Measurements from ENCODE around the gene DNAJB12.

DNA sequence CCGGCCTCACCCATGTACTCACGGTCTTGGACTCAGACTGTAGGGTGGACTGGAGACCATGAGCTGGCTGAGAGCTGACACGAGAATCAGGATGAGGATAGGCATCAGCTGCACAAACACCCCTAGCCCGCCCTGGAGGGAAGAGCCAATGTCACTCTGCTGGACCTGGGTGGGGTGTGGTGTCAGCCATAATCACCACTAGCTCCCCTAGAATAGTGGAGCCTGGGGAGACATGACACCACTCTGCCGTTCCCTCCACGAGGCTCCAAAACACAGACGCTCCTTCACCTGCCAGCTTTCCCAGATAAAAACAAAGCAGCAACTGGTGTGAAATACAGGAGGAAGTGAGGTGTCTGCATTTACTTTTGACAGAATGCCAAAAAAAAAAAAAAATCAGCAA lies 16.5 kb downstream of the DNAJB12 start:
- TF ChIP-seq EZH2 (IDR thresholded peaks at IDR 0.05), result no peak
- TF ChIP-seq POLR2AphosphoS5 (IDR thresholded peaks at IDR 0.05; ENCODE audit: borderline replicate concordance, low read depth, low read length), result no peak
- TF ChIP-seq FOXP2 (optimal IDR thresholded peaks at IDR 0.05; ENCODE audit: control extremely low read depth, extremely low read length, insufficient read depth), result no peak
